Karpas-422 (cell line): Measurements from ENCODE around the gene STH. TPM values are rescaled to one million over a fixed set of nuclear protein-coding genes. Genes with fewer than 3 reads are reported as not detected.
"Not testable (repeated sequence)": the region's sequence is repeated elsewhere in the genome, so short reads cannot be mapped to it uniquely, and the experiment has no call there.

Experiments used
- DNase-seq: peaks from one replicate; pipeline ENCODE4 v3.0.0-alpha.2; 2015
- H2AFZ ChIP-seq: fragments of 200-600 bp; sonication (generic); 2 replicates; pipeline ENCODE4 v1.6.1; 2014; ENCODE audit warnings: antibody characterized with exemption, low read length, mixed read lengths
- H3K27ac ChIP-seq: fragments of 200-600 bp; sonication (generic); 2 replicates; pipeline ENCODE4 v1.5.1; 2014; ENCODE audit warnings: mild to moderate bottlenecking, low read length, moderate library complexity
- H3K27me3 ChIP-seq: fragments of 200-600 bp; sonication (generic); 2 replicates; pipeline ENCODE4 v1.6.1; 2014; ENCODE audit warnings: low read length, mixed read lengths
- H3K36me3 ChIP-seq: fragments of 200-600 bp; sonication (generic); 2 replicates; pipeline ENCODE4 v1.6.1; 2014; ENCODE audit warnings: low read length, mixed read lengths; ENCODE audit not compliant: insufficient read depth
- H3K4me1 ChIP-seq: fragments of 200-600 bp; sonication (generic); 2 replicates; pipeline ENCODE4 v1.6.1; 2014; ENCODE audit warnings: mild to moderate bottlenecking, low read length, mixed read lengths
- H3K4me2 ChIP-seq: fragments of 200-600 bp; sonication (generic); 2 replicates; pipeline ENCODE4 v1.6.1; 2014; ENCODE audit warnings: low read length, low read depth, mild to moderate bottlenecking; ENCODE audit not compliant: poor library complexity, severe bottlenecking
- H3K4me3 ChIP-seq: fragments of 200-600 bp; sonication (generic); 2 replicates; pipeline ENCODE4 v1.5.1; 2014; ENCODE audit warnings: mild to moderate bottlenecking, antibody characterized with exemption, low read length, mixed read lengths
- H3K79me2 ChIP-seq: fragments of 200-600 bp; sonication (generic); 2 replicates; pipeline ENCODE4 v1.6.1; 2014; ENCODE audit warnings: mild to moderate bottlenecking, low read length, mixed read lengths
- H3K9ac ChIP-seq: fragments of 200-600 bp; sonication (generic); 2 replicates; pipeline ENCODE4 v1.6.0; 2014; ENCODE audit warnings: low read length
- H3K9me2 ChIP-seq: fragments of 200-600 bp; sonication (generic), shearing (Covaris generic); replicated peaks from 2 replicates; pipeline ENCODE4 v1.6.0; 2014; ENCODE audit warnings: mild to moderate bottlenecking, low read length, moderate library complexity; ENCODE audit not compliant: insufficient read depth
- H3K9me3 ChIP-seq: fragments of 300-700, 200-600 bp; sonication (generic); 2 replicates; pipeline ENCODE4 v1.6.1; 2014; ENCODE audit warnings: low read length, mixed read lengths
- H4K20me1 ChIP-seq: fragments of 200-600 bp; sonication (generic); 2 replicates; pipeline ENCODE4 v1.6.1; 2014; ENCODE audit warnings: mild to moderate bottlenecking, antibody characterized with exemption, low read length, low read depth; ENCODE audit not compliant: insufficient read depth
- total RNA-seq: library from RNA; depleted of rRNA; stranded (reverse); fragments of >200 nt; shearing (Covaris generic); gene quantifications from 2 replicates; pipeline ENCODE4 v1.2.3, GENCODE V29; 2014; ENCODE audit warnings: low replicate concordance

Gene STH
- total RNA-seq, 1 experiment from 2014 or later = not detected

DNA sequence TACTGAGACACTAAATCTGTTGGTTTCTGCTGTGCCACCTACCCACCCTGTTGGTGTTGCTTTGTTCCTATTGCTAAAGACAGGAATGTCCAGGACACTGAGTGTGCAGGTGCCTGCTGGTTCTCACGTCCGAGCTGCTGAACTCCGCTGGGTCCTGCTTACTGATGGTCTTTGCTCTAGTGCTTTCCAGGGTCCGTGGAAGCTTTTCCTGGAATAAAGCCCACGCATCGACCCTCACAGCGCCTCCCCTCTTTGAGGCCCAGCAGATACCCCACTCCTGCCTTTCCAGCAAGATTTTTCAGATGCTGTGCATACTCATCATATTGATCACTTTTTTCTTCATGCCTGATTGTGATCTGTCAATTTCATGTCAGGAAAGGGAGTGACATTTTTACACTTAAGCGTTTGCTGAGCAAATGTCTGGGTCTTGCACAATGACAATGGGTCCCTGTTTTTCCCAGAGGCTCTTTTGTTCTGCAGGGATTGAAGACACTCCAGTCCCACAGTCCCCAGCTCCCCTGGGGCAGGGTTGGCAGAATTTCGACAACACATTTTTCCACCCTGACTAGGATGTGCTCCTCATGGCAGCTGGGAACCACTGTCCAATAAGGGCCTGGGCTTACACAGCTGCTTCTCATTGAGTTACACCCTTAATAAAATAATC lies 14.6 kb downstream of the STH start:
- H3K9ac ChIP-seq = no peak overlapping the region
- H3K27me3 ChIP-seq = no peaks in the 10 kb centered on the region
- 0 out of 2 replicates have a peak, but pooled peaks cover 3% of the 10 kb centered on the region for H3K36me3 ChIP-seq
- no peaks in the 10 kb centered on the region for H4K20me1 ChIP-seq
- no peak overlapping the region for H3K27ac ChIP-seq
- H3K9me2 ChIP-seq = no peaks in the 10 kb centered on the region
- H3K4me3 ChIP-seq = no peak overlapping the region
- no peak overlapping the region for H2AFZ ChIP-seq
- no peak for DNase-seq
- H3K79me2 ChIP-seq = no peaks in the 10 kb centered on the region
- H3K4me1 ChIP-seq = no peaks in the 10 kb centered on the region
- no peak overlapping the region for H3K4me2 ChIP-seq
- no peaks in the 10 kb centered on the region for H3K9me3 ChIP-seq

DNA sequence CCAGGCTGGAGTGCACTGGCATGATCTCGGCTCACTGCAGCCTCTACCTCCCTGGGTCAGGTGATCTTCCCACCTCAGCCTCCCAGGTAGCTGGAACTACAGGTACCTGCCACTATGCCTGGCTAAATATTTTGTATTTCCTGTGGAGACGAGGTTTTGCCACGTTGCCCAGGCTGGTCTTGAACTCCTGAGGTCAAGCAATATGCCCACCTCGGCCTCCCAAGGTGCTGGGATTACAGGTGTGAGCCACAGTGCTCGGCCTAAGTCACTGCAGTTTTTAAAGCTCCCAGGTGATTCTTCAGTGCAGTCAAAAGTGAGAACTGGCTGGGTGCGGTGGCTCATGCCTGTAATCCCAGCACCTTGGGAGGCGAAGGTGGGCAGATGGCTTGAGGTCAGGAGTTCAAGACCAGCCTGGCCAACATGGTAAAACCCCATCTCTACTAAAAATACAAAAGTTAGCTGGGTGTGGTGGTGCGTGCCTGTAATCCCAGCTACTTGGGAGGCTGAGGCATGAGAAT lies 20.4 kb downstream of the STH start:
- not testable (repeated sequence) for H4K20me1 ChIP-seq, H3K9ac ChIP-seq, H3K27ac ChIP-seq, DNase-seq, H2AFZ ChIP-seq, H3K79me2 ChIP-seq, H3K9me2 ChIP-seq, H3K4me2 ChIP-seq, H3K4me1 ChIP-seq, H3K4me3 ChIP-seq, H3K27me3 ChIP-seq, H3K9me3 ChIP-seq
- peaks cover 18% of the 10 kb centered on the region for H3K36me3 ChIP-seq

DNA sequence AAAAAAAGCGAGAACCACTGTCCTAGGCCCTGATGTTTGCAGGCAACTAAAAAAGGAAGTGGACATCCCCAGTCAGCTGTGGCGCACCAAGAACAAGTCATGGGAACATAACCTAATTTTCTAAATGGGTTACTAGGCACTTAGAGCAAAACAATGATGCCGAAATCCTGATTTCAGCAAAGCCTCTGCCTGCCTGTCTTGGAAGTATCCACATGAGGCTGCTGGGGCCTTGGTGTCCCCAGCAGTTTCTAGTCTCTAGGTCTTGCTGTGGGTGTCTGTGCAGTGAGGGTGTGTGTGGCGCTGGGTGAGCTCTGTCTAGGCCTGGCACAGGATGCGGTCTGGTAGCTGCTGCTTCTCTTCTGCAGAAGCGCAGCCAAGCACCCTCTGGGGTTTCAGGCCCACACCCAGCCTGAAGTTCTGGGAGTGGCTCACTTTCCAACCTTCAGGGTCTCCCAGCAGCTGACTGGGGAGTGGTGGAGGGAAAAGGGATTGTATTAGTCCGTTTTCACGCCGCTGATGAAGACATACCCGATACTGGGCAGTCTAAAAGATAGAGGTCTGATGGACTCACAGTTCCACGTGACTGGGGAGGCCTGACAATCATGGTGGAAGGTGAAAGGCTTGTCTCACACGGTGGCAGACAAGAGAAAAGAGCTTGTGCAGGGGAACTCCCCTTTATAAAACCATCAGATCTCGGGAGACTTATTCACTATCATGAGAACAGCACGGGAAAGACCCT lies 21.1 kb downstream of the STH start:
- Histone ChIP-seq H3K27ac (no peak overlapping the region), H3K9ac (no peak overlapping the region), H3K4me3 (no peak overlapping the region), H2AFZ (no peak overlapping the region), H4K20me1 (no peaks in the 10 kb centered on the region), H3K4me1 (peaks cover under 1% of the 10 kb centered on the region), H3K9me3 (no peaks in the 10 kb centered on the region), H3K36me3 (peaks cover 18% of the 10 kb centered on the region), H3K27me3 (no peaks in the 10 kb centered on the region), H3K9me2 (no peaks in the 10 kb centered on the region), H3K79me2 (no peaks in the 10 kb centered on the region), H3K4me2 (no peak overlapping the region)
- DNase-seq = no peak

DNA sequence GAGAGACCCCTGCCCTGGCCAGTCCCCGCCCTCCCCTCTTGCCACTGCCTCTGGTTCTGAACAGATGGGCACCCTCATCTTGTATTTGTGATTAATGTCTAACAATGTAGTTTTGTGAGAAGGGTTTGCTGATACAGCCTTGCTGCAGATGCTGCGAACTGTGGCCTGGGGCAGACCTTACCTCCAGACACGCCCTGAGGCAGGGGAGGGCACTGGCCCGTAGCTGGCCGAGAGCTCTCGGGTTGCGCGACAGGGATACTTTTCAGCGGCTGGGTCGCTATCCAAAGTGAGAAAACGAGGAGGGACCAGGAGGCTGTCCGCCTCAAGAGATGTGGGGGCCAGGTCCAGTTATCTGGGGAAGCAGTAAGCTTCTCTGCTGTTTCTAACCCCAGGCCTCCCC lies 21.9 kb downstream of the STH start:
- no peak for DNase-seq
- H3K9me2 ChIP-seq = no peaks in the 10 kb centered on the region
- H4K20me1 ChIP-seq = no peaks in the 10 kb centered on the region
- H3K27me3 ChIP-seq = no peaks in the 10 kb centered on the region
- peaks cover 18% of the 10 kb centered on the region for H3K36me3 ChIP-seq
- H3K9ac ChIP-seq = no peak overlapping the region
- no peak overlapping the region for H3K4me2 ChIP-seq
- no peaks in the 10 kb centered on the region for H3K79me2 ChIP-seq
- peaks cover 9% of the 10 kb centered on the region for H3K4me1 ChIP-seq
- H3K9me3 ChIP-seq = no peaks in the 10 kb centered on the region
- no peak overlapping the region for H3K27ac ChIP-seq
- no peak overlapping the region for H2AFZ ChIP-seq
- no peak overlapping the region for H3K4me3 ChIP-seq

DNA sequence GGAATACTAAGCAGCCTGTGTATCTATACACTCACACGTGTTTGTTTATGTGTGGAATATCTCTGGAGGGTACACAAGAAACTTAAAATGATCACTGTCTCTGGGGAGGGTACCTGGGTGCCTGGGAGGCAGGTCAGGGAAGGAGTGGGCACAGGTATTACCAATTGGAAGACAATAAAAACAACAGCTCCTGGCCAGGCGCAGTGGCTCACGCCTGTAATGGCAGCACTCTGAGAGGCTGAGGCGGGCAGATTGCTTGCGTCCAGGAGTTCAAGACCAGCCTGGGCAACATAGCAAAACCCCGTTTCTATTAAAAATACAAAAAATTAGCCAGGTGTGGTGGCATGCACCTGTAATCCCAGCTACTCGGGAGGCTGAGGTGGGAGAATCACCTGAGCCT lies 24.3 kb downstream of the STH start:
- not testable (repeated sequence) for H4K20me1 ChIP-seq, H3K4me2 ChIP-seq, DNase-seq, H3K4me3 ChIP-seq, H3K27ac ChIP-seq, H3K79me2 ChIP-seq, H3K9me3 ChIP-seq, H3K9ac ChIP-seq, H3K27me3 ChIP-seq, H3K9me2 ChIP-seq, H2AFZ ChIP-seq
- peaks cover 18% of the 10 kb centered on the region for H3K36me3 ChIP-seq
- H3K4me1 ChIP-seq = peaks cover 33% of the 10 kb centered on the region

DNA sequence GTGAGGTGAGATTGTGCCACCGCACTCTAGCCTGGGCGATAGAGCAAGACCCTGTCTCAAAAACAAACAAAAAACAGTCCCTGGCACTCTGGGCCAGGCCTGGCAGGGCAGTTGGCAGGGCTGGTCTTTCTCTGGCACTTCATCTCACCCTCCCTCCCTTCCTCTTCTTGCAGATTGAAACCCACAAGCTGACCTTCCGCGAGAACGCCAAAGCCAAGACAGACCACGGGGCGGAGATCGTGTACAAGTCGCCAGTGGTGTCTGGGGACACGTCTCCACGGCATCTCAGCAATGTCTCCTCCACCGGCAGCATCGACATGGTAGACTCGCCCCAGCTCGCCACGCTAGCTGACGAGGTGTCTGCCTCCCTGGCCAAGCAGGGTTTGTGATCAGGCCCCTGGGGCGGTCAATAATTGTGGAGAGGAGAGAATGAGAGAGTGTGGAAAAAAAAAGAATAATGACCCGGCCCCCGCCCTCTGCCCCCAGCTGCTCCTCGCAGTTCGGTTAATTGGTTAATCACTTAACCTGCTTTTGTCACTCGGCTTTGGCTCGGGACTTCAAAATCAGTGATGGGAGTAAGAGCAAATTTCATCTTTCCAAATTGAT lies 24.8 kb downstream of the STH start:
- H3K9ac ChIP-seq = no peak overlapping the region
- H3K27ac ChIP-seq = no peak overlapping the region
- no peaks in the 10 kb centered on the region for H3K27me3 ChIP-seq
- no peaks in the 10 kb centered on the region for H3K9me3 ChIP-seq
- H4K20me1 ChIP-seq = no peaks in the 10 kb centered on the region
- H3K9me2 ChIP-seq = no peaks in the 10 kb centered on the region
- no peak overlapping the region for H2AFZ ChIP-seq
- H3K4me3 ChIP-seq = no peak overlapping the region
- DNase-seq = no peak
- H3K4me1 ChIP-seq = peaks cover 38% of the 10 kb centered on the region
- peaks cover 15% of the 10 kb centered on the region for H3K36me3 ChIP-seq
- H3K79me2 ChIP-seq = no peaks in the 10 kb centered on the region
- no peak overlapping the region for H3K4me2 ChIP-seq

DNA sequence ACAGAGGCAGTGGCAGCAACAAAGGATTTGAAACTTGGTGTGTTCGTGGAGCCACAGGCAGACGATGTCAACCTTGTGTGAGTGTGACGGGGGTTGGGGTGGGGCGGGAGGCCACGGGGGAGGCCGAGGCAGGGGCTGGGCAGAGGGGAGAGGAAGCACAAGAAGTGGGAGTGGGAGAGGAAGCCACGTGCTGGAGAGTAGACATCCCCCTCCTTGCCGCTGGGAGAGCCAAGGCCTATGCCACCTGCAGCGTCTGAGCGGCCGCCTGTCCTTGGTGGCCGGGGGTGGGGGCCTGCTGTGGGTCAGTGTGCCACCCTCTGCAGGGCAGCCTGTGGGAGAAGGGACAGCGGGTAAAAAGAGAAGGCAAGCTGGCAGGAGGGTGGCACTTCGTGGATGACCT lies 25.5 kb downstream of the STH start:
- Histone ChIP-seq H3K4me3 (no peak overlapping the region), H4K20me1 (no peaks in the 10 kb centered on the region), H3K36me3 (peaks cover 15% of the 10 kb centered on the region), H2AFZ (no peak overlapping the region), H3K27me3 (no peaks in the 10 kb centered on the region), H3K27ac (no peak overlapping the region), H3K9me3 (no peaks in the 10 kb centered on the region), H3K9me2 (no peaks in the 10 kb centered on the region), H3K79me2 (no peaks in the 10 kb centered on the region), H3K4me1 (peaks cover 45% of the 10 kb centered on the region), H3K9ac (no peak overlapping the region), H3K4me2 (no peak overlapping the region)
- DNase-seq = no peak

DNA sequence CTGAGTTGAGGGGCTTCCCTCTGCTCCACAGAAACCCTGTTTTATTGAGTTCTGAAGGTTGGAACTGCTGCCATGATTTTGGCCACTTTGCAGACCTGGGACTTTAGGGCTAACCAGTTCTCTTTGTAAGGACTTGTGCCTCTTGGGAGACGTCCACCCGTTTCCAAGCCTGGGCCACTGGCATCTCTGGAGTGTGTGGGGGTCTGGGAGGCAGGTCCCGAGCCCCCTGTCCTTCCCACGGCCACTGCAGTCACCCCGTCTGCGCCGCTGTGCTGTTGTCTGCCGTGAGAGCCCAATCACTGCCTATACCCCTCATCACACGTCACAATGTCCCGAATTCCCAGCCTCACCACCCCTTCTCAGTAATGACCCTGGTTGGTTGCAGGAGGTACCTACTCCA lies 26.0 kb downstream of the STH start:
- Histone ChIP-seq H3K9ac (no peak overlapping the region; the same call in 1 of the 2 replicates), H4K20me1 (no peaks in the 10 kb centered on the region), H3K9me2 (no peaks in the 10 kb centered on the region), H3K27me3 (no peaks in the 10 kb centered on the region), H3K4me3 (no peak overlapping the region), H2AFZ (no peak overlapping the region), H3K27ac (peak overlapping the region; percentile 95), H3K36me3 (peaks cover 15% of the 10 kb centered on the region), H3K9me3 (no peaks in the 10 kb centered on the region), H3K4me1 (peaks cover 49% of the 10 kb centered on the region), H3K79me2 (no peaks in the 10 kb centered on the region), H3K4me2 (no peak overlapping the region)
- no peak for DNase-seq
